Measurements from ENCODE around the gene LTBP1. TPM values are rescaled to one million over a fixed set of nuclear protein-coding genes. Genes with fewer than 3 reads are reported as not detected.
A peak's percentile ranks its signal among the peaks of the same experiment; 100 is the strongest.

The LTBP1 gene
- polyA plus RNA-seq, 4 donors = 74.7 to 83.5 (median 82.8) TPM

DNA sequence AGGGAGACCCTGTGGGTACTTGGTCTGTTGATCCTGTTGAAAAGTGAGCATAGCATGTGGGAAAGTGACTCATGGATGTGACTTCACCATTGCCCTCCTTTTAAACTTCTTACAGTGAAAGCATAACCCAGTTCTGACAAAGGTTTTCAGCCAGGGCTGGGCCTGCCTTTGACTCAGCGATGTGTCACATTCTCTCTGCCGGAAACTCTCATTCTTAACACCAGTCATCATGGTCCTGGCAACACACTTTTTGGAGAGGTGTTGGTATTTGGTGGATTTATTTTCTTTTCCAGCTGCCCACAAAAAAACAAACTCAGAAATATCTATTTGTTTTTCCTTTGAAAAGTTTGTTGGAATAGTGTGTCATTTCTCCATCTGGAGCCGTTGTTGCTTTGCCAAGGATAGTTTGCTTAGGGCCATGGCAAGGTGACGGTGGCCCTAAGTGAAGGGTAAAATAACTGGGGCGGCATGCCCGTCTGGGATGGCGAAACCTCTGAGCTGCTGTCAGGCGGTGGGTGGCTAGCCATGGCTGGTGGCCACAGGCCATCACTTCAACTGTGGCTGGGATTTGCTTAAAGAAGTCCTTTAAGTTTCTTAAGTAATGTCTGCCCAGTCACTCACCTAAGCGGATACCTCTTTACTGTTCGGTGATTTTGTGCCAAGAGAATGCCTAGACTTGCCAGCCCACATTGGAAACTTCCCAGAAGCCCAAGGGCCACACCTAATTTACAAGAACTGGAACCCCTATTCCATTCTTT lies 123.3 kb downstream of the LTBP1 start:
- DNase-seq (ENCODE audit: low read depth in 4 of 4, low spot score in 3 of 4) = no peak

DNA sequence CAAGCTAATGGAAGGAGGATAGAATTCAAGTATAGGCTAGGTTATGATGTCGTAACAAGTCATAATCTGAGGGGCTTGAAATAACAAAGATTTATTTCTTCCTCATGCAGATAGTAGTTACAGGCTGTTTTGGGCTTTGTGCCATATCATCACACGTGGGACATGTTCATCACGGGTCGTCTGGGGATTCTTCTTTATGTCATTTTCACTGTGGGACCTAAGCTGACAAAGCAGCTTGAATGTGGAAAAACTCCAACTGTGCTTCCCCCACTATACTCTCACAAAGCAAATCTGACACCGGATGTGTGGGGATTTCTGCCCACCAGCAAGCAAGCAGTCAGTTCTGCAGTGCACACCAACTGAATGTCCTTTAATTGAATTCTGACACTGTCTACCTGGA lies 124.8 kb downstream of the LTBP1 start:
- no peak for DNase-seq (ENCODE audit: low read depth in 4 of 4, low spot score in 3 of 4)

DNA sequence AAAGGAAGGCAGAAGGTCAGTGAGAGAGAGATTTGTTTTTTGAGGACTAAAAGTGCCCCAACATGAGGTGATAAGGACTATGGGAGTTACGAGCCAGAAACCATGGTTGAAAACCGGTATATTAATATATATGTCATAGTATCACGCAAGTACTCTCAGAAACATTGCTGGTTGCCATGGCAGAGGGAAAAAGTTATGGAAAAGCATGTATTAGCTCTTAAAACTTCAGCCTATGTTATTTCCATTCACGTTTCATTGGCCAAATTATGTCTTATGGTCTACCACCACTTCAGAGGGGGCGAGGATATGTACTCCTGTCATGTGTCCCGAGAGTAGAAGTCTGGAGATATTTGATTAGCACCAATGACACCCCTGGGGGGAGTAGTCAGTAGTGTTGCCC lies 125.9 kb downstream of the LTBP1 start:
- DNase-seq (ENCODE audit: low read depth in 4 of 4, low spot score in 3 of 4) = no peak

DNA sequence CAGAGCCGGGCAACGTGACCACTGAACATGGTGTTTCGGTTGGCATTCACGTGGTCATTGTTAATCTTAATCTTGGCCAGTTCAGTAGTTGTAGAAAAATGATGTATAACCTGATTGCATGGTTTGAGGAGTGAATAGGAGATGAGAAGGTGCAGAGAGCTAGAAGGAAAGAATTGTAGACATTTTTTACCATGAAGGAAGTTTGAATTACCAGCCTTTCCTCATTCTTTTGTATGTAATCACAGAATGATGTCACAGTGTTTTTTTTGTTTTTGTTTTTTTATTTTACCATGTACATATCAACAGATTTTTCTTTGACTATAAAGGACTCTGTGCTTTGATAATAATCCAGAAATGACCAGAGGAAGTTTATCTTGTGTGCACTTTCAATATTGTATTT lies 126.3 kb downstream of the LTBP1 start:
- DNase-seq (ENCODE audit: low read depth in 4 of 4, low spot score in 3 of 4) = no peak

DNA sequence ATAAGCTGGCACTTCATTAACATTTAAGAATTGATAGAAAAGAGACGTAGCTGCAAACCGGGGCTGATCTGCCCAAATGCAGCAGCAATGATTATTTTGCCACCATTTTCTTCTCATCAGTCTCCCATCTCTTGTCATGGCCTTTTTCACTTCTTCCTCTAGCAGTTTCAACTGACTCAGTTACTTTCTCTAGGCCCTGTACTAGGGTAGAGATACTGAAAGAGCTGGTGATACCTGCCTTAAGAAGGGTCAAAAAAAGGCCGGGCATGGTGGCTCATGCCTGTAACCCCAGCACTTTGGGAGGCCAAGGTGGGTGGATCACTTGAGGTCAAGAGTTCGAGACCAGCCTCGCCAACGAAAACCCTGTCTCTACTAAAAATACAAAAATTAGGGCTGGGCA lies 127.4 kb downstream of the LTBP1 start:
- DNase-seq (ENCODE audit: low read depth in 4 of 4, low spot score in 3 of 4) = no peak

DNA sequence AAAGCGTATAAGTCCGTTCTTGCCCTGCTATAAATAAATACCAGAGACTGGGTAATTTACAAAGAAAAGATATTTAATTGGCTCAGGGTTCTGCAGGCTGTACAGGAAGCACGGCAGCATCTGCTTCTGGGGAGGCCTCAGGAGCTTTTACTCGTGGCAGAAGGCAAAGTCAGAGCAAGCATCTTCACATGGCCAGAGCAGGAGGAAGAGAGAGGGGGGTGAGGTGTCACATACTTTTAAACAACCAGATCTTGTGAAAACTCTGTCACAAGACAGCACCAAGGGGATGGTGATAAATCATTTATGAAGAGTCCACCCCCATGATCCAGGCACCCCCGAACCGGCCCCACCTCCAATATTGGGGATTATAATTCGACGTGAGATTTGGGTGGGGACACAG lies 130.6 kb downstream of the LTBP1 start:
- no peak for DNase-seq (ENCODE audit: low read depth in 4 of 4, low spot score in 3 of 4)

DNA sequence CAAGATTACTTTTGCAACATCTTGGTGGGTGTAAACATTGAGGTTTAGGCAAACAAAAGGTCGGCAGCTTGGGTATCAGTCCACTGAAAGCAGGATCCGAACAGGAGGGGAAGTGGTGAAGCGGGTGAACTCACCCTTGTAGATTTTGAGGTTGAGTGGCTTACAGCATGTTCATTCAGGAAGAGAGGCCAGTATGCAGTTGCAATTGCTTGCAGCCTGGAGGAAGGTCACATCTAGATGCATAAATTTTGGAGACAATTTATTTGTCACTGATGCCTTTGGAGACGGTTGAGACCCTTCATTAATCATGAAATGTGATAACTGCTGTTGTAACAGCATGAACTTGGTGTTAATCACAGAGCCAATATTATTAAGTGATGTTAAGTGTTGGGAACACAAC lies 131.1 kb downstream of the LTBP1 start:
- DNase-seq (ENCODE audit: low read depth in 4 of 4, low spot score in 3 of 4) = peak in 1 of 4 donors; percentile 56

DNA sequence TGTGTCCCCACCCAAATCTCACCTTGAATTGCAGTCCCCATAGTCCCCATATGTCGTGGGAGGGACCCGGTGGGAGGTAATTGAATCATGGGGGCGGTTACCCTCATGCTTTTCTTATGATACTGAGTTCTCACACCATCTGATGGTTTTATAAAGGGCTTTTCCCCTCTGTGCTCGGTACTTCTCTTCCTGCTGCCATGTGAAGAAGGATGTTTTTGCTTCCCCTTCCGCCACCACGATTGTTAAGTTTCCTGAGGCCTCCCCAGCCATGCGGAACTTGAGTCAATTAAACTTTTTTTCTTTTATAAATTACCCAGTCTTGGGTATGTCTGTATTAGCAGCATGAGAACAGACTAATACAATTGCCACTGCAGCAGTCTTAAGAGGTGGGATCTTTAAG lies 134.9 kb downstream of the LTBP1 start:
- no peak for DNase-seq (ENCODE audit: low read depth in 4 of 4, low spot score in 3 of 4)

DNA sequence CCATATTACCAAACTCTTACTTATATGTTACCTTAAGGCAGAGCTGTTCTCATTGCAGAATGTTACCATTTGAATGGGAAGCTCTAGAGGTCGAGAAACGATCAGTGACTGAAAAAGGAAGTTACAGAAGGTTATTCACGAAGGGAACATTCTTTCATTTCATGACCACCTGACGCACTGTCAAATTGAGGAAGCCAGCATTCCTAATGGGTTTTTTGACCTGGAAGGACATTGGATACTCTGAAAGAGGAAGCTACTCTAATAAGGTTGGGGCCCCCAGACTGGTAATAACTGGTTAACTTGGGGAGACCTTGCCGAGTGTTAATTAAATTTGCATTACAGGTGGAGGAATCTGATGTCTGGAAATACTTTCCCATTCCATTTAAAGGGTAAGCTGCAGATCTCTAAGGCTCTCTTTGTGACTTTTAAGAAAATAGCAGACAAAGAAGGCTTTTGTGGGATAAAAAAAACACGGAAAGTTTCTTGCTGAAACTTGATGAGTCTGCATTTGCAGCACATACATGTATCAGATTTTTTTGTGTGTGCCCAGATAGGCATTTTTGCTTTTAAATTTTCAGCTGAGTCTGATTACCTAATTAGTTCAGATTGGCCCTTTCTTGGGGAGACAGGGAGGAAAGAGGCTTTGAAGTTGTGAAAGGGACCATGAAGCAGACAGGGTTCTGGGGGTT lies 137.1 kb downstream of the LTBP1 start:
- DNase-seq (ENCODE audit: low read depth in 4 of 4, low spot score in 3 of 4) = no peak

DNA sequence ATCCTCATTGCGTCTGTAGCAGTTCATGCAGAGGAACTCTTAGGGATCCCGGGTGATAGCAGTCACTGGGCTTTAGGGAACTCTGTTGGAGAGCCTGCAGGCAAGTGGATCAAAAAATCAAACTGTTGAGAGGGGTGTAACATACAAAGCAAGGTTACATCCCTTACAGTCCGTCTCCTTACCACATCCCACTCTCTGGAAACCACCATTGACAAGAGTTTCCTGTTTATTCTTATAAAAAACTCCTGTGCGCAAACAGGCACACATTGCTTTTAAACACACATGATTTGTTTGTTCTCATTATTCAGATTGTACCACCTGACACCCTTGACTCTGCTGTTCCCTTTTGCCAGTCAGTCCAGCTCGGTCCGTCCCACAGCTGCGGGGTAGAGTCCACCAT lies 137.7 kb downstream of the LTBP1 start:
- no peak for DNase-seq (ENCODE audit: low read depth in 4 of 4, low spot score in 3 of 4)

DNA sequence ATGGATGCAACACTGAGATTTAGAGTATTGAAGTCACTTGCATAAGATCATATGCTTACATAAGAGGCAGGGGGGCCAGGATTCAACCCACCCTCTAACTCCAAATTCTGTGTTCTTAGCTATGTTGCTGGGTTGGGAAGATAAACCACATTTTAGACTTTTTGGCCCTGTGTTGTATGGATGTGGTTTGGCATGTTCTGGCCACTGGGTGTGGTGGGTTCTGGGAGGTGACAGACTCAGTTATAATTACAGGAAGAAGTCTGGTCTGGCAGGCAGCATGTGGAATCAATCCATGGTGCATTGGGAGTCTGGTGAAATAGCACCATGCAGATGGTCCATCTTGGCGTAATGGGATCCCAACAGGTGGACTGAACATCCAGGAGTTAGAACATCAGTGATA lies 138.9 kb downstream of the LTBP1 start:
- DNase-seq (ENCODE audit: low read depth in 4 of 4, low spot score in 3 of 4) = no peak

DNA sequence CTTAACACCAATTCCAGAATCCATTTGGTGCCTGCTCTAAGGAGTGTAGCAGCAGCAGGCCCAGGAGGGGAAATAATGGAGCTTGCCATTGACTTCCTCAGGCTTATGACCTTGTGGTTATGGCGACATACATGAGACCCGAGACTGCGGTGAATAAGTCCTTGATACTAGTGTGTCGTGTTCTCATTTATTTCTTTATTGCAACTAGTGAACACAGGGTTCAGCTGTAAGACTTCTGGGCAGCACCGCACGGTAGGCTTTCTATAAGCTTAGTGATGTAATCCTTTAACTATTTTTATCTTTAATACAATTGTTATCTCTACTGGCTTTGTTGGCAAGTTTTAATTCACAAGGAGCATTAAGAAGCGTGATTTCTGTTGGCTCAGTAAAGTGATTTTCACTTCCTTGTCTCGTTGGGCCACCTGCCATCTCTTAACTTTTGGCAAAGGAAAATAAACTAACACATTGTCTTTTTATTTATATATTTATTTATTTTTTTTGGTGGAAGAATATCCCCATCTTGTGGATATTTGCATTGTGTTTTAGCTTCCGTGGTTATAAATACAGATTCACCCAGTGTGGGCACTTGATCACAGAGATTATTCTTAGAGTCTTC lies 139.8 kb downstream of the LTBP1 start:
- no peak for DNase-seq (ENCODE audit: low read depth in 4 of 4, low spot score in 3 of 4)

DNA sequence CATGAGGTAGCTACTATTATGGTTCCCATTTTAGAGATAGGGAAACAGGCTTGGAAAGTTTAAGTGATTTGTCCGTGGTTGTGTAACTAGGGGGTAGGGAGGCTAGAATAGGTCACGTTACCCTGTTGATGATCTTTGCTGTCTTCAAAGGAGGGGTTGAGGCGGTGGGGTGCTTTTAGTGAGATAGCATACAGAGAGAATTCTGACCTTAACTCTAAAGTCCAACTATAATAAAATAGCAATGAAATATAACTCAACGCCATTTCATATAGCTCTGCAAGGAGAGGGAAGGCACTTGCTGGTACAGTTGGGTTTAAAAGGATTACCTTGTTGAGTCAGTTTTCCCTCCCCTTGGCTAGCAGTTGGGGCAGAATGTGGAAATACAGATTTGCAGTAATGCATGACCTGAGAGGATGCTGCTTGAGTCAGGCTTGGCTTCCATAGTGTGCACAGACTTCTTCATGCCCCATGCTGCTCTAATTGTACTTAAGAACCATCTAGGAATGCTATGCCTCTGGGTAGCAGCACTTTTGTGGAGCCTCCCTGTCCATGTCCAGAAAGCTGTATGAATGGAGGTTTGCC lies 143.9 kb downstream of the LTBP1 start:
- DNase-seq (ENCODE audit: low read depth in 4 of 4, low spot score in 3 of 4) = no peak

DNA sequence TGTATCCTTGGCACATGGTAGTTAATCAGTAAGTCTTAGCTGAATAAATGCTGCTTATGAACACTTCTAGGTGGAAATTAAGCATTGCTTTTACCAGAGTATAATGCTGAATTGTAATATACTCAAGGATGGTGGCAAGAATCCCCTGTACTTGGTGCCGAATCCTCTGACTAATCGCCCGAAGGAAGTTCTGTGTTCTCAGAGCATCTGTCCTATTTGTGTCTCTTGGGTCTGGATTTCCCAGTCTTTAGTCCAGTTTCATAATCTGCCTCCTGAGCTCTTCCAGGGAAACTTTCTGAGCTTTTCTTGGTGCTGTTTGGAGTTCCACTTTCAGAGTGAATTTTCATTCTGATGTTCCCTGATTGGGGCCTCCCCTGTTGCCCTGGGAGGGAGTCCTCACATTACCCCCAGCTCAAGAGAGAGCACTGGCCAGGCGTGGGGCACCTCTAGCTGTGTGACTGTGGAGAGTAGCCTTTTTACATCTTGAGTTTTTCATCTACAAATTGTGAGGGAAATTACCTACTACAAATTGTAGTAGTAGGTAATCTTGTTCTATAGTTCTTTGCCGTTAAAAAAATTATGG lies 144.9 kb downstream of the LTBP1 start:
- no peak for DNase-seq (ENCODE audit: low read depth in 4 of 4, low spot score in 3 of 4)

DNA sequence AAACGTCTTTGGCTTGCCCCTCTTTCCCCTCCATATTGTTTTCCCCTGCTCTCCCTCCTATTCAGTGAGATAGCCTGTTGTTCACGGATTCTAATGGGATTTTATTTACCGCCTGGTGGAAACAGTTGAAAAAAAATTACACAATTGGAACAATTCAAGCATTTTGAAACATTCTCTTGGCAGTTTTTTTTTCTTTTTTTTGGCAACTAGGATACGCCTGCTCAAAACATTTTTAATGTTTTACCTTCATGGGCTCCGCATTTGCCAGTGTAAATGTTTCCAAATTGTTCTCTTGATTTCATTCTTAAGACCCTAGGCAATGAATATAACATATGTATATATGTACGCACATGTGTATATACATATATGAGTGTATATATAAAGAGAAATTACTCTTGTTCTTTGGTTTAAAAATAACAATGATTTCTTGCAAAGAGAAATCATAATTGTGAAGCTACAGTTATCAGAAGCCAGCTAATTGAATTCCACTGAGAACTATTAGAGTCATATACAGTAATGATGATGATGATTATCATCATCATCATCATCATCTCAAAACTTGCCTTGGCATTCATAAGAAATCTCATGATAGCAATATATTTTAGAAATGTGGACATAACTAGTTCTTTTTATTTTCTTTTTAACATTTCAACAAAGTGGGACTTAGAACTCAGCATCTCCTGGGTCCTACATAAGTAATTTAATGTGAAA lies 146.7 kb downstream of the LTBP1 start:
- DNase-seq (ENCODE audit: low read depth in 4 of 4, low spot score in 3 of 4) = no peak

DNA sequence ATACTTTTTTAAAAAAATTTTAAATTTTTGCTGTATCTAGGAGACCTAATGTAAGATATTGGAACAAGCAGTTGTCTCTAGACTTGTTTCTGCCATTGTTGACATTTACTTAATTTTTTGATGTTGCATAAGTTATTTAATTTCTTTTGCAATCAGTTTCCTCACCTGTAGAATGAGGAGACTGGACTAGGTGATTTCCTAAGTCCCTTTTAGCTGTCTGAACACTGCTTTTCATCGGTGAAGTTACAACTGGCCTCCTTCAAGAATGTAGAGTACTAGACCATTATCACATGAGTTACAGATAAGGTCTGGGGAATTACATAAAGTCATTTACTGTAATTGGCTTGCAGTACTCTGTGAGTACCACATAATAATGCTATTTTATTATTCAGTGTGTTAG lies 147.6 kb downstream of the LTBP1 start:
- no peak for DNase-seq (ENCODE audit: low read depth in 4 of 4, low spot score in 3 of 4)

DNA sequence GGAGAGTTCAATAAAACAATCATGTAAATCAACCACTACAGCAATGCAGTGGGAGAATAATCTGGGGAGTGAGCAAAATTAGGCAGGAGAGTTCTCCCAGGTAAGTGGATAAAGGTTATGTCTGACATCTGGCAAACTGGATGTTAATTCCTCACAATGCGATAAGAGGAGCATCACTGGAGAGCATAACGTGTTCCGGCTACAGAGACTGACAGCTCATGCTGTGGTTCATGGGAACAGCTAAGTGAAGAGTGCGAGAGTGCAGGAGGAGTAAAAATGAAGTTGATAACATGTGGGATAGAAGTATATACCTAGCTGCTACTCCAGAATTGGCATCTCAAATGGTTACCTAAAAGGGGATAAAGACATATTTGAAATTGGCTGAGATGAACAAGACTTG lies 153.2 kb downstream of the LTBP1 start:
- DNase-seq (ENCODE audit: low read depth in 4 of 4, low spot score in 3 of 4) = no peak

DNA sequence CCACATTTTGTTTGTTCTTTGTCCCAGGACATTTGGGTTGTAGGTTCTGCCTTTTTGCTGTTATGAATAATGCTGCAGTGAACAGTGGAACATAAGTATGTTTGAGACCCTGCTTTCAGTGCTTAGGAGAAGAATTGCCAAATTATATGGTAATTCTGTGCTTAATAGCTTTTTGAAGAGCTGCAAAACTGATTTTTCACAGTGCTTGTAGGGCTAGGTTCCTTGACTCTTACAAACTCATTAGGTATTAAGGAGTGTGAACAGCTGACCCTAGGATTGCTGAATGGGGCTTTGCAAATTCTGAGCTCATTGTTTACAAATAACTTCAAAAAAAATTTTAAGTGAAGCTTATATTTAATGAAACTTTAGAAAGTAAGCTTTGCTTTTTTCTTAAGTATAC lies 154.2 kb downstream of the LTBP1 start:
- DNase-seq (ENCODE audit: low read depth in 4 of 4, low spot score in 3 of 4) = no peak

DNA sequence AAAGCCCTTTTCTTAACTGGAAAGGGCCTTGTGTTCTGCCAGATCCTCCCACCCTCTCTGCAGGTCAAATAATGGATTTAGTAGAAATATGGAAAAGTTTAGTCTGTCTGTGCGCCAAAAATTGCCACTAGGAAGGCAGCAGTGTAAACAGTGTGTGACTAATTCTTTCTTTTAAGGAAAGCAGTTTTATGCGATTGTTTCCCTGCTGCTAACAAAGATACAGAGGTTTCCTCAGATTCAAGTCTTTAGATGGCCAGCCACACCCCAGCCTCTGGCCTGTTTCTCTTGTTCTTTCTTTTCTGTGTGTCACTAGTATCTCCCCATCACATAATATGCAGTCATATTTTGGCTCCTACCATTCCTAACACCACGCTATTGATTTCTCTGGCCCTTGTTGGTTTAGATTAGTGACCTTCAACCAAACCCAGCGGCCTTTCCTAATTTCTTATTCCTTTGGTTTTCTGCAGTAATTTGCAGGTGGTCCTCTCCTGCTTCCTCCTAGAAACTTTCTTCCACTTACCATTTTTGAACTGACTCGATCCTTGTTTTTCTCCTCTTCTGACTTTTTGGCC lies 157.4 kb downstream of the LTBP1 start:
- DNase-seq (ENCODE audit: low read depth in 4 of 4, low spot score in 3 of 4) = no peak

DNA sequence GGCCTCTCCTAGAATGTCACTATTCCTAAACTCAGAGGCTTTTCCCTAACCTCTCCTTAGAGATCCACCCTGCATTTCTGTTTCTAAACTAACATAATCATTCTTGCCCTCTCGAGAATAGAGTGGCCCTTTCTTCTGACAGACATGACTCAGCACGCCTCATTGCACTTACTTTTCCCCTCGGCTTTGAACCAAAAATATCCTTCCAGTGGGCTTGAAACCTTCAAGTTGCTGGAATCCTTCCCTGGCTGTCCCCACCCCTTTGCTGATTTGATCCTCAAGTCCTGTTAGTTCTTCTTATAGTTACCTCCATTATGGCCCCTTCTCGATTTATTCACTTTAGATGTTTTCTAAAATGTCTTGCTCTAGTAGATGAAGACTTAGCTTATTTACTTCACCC lies 158.0 kb downstream of the LTBP1 start:
- no peak for DNase-seq (ENCODE audit: low read depth in 4 of 4, low spot score in 3 of 4)
